HL-60 (cell line): Measurements from ENCODE around the gene RTL9.

Experiments used
- DNase-seq, 2 experiments: peaks; one replicate each; pipeline ENCODE4 v3.0.0-alpha.2; 2010 to 2020; ENCODE audit warnings: low read depth in 1 of 2, low spot score in 1 of 2
- H3K27ac ChIP-seq: fragments of 250-450 bp; sonication (Bioruptor Pico); replicated peaks from 2 replicates; pipeline ENCODE4 v1.5.1; 2020; ENCODE audit warnings: mild to moderate bottlenecking, moderate library complexity
- H3K27me3 ChIP-seq: fragments of 250-450 bp; sonication (Bioruptor Pico); 2 replicates; pipeline ENCODE4 v1.5.1; 2021; ENCODE audit warnings: mild to moderate bottlenecking, moderate library complexity; ENCODE audit not compliant: insufficient read depth, poor library complexity, severe bottlenecking
- H3K4me3 ChIP-seq: replicated peaks from 2 replicates; pipeline ENCODE4 v1.5.1; 2011; ENCODE audit warnings: mild to moderate bottlenecking, control low read depth, low read length; ENCODE audit not compliant: insufficient read depth
- GABPA ChIP-seq: IDR thresholded peaks from 2 replicates; pipeline ENCODE4 v1.6.1; 2012; ENCODE audit warnings: low read depth
- POLR2AphosphoS5 ChIP-seq: IDR thresholded peaks from 2 replicates; pipeline ENCODE4 v1.6.1; 2012; ENCODE audit warnings: low read depth
- SPI1 ChIP-seq: IDR thresholded peaks from 2 replicates; pipeline ENCODE4 v1.6.1; 2012; ENCODE audit warnings: low read depth, mild to moderate bottlenecking, borderline replicate concordance
- long read RNA-seq: library from polyadenylated mRNA; unstranded; transcript quantifications from one replicate; pipeline ENCODE4 v2.0.0, GENCODE V29; 2020
- TF ChIP-seq, protein P1 (sequence below): IDR thresholded peaks from 2 replicates; pipeline ENCODE4 v1.6.1; 2012; ENCODE audit warnings: low read depth; ENCODE audit not compliant: insufficient replicate concordance
- TF ChIP-seq, protein P2 (sequence below): IDR thresholded peaks from one replicate; pipeline ENCODE4 v1.5.1; 2011; ENCODE audit warnings: low read length, control low read depth, inconsistent platforms; ENCODE audit not compliant: insufficient read depth

RTL9 gene
- long read RNA-seq = 0 reads

DNA sequence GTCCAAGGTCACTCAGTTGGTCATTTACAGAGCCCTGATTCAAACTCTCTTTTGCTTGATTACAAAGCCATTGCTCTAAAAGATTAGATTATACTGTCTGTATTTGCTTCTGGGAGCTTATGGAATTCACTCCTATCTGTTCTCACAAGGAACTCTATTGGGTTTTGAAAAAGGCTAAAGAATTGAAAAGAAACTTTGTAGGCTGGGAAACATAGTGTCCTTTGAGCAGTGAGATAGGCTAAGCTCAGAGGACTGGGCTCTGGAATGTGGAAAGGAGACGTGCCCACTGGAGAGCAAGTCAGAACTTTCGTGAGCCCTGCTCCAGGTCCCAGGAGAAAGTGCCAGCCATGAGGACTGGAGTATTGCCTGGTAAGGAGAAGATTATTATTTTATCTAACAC, at the start of gene RTL9:
RTL9 (plus strand) TSS at position 301 of the 400 bp plus-strand sequence. CDS start 91,770 bp downstream, outside the sequence.
- Histone ChIP-seq H3K27ac (no peak within 1 kb of the TSS), H3K4me3 (no peak within 1 kb of the TSS)
- TF ChIP-seq SPI1 (no peak), GABPA (no peak), POLR2AphosphoS5 (no peak)
- TF ChIP-seq, protein P1, sequence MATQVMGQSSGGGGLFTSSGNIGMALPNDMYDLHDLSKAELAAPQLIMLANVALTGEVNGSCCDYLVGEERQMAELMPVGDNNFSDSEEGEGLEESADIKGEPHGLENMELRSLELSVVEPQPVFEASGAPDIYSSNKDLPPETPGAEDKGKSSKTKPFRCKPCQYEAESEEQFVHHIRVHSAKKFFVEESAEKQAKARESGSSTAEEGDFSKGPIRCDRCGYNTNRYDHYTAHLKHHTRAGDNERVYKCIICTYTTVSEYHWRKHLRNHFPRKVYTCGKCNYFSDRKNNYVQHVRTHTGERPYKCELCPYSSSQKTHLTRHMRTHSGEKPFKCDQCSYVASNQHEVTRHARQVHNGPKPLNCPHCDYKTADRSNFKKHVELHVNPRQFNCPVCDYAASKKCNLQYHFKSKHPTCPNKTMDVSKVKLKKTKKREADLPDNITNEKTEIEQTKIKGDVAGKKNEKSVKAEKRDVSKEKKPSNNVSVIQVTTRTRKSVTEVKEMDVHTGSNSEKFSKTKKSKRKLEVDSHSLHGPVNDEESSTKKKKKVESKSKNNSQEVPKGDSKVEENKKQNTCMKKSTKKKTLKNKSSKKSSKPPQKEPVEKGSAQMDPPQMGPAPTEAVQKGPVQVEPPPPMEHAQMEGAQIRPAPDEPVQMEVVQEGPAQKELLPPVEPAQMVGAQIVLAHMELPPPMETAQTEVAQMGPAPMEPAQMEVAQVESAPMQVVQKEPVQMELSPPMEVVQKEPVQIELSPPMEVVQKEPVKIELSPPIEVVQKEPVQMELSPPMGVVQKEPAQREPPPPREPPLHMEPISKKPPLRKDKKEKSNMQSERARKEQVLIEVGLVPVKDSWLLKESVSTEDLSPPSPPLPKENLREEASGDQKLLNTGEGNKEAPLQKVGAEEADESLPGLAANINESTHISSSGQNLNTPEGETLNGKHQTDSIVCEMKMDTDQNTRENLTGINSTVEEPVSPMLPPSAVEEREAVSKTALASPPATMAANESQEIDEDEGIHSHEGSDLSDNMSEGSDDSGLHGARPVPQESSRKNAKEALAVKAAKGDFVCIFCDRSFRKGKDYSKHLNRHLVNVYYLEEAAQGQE = no peak
- TF ChIP-seq, protein P2, sequence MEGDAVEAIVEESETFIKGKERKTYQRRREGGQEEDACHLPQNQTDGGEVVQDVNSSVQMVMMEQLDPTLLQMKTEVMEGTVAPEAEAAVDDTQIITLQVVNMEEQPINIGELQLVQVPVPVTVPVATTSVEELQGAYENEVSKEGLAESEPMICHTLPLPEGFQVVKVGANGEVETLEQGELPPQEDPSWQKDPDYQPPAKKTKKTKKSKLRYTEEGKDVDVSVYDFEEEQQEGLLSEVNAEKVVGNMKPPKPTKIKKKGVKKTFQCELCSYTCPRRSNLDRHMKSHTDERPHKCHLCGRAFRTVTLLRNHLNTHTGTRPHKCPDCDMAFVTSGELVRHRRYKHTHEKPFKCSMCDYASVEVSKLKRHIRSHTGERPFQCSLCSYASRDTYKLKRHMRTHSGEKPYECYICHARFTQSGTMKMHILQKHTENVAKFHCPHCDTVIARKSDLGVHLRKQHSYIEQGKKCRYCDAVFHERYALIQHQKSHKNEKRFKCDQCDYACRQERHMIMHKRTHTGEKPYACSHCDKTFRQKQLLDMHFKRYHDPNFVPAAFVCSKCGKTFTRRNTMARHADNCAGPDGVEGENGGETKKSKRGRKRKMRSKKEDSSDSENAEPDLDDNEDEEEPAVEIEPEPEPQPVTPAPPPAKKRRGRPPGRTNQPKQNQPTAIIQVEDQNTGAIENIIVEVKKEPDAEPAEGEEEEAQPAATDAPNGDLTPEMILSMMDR = no peak

DNA sequence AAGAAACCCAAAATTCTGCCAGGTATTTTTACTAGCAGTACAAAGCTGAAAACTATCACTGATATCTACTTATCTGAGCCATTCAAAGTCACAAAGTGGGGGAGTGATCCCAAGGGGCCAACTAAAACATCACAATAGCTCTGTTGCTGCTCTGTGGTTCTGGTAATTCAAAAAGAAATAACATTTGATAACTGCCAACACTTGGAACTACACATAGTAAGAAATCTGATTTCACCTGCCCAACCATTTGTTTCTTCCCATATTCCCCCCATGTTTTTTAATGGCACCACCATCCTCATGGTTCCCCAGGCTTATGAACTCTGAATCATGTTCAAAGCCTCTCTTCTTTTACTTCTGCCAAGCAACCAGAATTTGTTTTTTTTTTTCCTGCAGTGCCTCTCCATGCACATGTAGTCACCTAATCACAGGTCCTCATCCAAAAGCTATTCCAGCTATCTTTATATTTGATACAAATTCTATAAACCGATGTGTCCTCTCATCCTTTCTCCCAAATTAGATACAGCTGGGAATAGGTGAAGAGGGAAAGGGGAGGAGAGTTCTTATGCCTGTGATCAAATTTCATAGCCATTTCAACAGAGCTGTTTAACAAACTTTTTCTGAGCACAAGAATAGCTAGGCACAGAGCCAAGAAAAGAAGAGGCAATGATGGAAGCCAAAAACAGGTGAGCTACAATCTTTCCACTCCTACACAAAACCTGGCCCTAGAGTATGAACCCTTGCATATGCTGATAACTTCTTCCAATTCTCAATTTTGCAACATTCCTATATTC, 48.5 kb upstream of the RTL9 start:
- no peak overlapping the region for H3K27ac ChIP-seq
- TF ChIP-seq, protein P1 = no peak
- TF ChIP-seq SPI1 (no peak), GABPA (no peak), POLR2AphosphoS5 (no peak)
- TF ChIP-seq, protein P2 = no peak
- H3K27me3 ChIP-seq = no peaks in the 10 kb centered on the region
- DNase-seq = no peak
- H3K4me3 ChIP-seq = no peak overlapping the region

More for the DNA sequence above, at the start of gene RTL9:
- peaks cover 3% of the 10 kb centered on the region for H3K27me3 ChIP-seq
- no peak for DNase-seq

DNA sequence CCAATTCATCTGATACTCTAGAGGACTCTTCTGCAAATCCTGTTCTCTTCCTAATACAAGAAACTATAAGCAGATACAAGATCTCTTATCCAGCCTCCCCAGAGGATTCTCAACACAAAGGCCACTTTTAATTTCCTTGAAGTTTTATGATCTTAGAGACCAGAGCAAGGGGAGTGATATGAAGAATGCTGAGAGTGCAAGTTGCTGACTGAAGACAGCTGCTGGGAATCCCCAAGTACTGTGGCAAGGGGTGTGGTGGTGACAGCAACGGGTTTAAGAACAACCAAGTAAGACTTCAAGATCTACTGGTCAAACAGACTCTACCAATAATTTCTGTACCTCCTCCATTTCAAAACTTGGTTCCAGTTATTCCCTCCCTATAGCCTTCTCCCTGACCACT, 47.8 kb upstream of the RTL9 start:
- TF ChIP-seq, protein P2 = no peak
- TF ChIP-seq, protein P1 = no peak
- TF ChIP-seq SPI1 (no peak), POLR2AphosphoS5 (no peak), GABPA (no peak)

More for the DNA sequence above, 47.8 kb upstream of the RTL9 start:
- Histone ChIP-seq H3K27me3 (no peaks in the 10 kb centered on the region), H3K27ac (no peak overlapping the region), H3K4me3 (no peak overlapping the region)
- DNase-seq = no peak
